Non-pigmented ciliary epithelial cell (primary cell): Measurements from ENCODE around the gene CLIC1.

ENCODE experiments used
- DNase-seq: peaks from one replicate; pipeline ENCODE4 v3.0.0-alpha.2; 2010; ENCODE audit warnings: low read depth

CLIC1 gene

DNA sequence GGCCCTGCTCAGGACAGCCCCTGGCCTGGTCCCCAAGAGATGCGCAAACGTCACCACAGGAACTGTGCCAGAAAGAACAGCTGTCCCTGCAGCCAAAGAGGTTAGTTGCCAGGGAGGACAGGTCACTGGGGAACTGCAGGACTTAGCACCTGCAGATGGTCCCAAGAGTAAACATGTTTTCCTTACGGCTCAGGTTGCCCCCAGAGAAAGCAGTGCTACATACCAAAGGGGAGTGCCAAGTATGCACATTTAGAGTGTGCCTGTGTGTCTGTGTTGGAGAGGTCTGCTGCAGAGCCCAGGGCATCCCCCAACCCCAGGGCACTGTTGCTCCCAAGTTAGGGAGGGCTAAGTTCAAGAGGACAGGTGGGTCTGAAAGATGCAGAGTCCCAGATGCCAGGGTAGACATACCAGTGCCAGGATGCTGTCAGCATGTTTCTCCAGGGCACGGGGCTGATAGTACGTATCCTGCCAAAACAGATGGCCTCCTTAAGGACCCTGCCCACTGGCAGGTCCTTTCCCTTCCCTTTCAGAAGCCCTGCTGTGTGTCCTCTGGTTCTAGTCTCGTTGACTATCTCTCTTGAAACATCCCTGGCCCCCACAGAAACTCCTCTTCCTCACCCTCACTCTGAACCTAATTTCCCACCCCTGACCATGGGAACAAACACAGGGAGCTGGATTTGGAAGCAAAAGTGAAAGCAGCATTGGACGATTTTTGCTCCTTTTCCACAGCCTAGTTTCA, 34.5 kb downstream of the CLIC1 start:
- DNase-seq = no peak

- no peak for DNase-seq
Observed at GRCh38 chr6:31700740-31701401, 35.5 kb downstream of the CLIC1 start.

GRCh38 chr6:31697555-31697954, 38.8 kb downstream of the CLIC1 start:
- no peak for DNase-seq

- no peak for DNase-seq
Observed at GRCh38 chr6:31693535-31693934, 42.8 kb downstream of the CLIC1 start.

- DNase-seq = no peak
Observed at GRCh38 chr6:31692886-31693285, 43.4 kb downstream of the CLIC1 start.

DNA sequence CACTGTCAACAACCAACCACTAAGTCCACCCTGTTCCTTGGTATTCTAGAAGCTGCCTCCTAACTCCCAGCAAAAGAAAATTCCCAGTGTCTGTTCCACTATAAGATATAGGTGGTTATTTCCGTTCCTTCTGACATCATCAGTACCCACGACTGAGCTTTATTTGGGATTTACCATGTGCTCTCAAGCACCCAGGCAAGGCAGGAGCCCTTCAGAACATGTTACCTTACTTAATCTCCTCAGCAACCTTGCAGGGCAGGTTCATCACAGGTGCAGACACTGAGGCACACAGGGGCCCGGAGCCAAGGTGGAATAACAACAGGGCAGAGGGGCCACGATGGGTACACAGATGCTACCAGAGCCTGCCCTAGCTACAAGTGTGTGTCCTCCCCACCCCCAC, 44.0 kb downstream of the CLIC1 start:
- no peak for DNase-seq

- no peak for DNase-seq
Observed at GRCh38 chr6:31691564-31692108, 44.7 kb downstream of the CLIC1 start.

DNA sequence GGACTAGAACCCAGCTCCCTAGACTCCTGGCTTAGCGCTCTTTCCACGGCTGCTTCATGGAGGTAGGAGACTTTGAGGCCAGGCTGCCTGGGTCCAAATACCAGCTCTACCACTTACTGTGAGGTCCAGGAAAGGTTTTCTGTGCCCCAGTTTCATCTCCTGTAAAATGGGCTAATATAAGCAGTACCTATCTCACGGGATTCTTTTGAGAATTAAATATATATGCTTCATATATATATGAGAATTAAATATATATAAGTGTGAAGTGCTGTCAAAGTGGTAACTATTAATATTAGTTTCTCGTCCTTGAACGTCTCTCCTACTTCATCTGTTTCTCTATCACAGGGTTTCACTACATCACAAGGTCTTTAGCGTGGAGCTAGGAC, 45.3 kb downstream of the CLIC1 start:
- DNase-seq = no peak

- no peak for DNase-seq
Observed at GRCh38 chr6:31690231-31691077, 45.9 kb downstream of the CLIC1 start.

GRCh38 chr6:31689249-31690110, 46.9 kb downstream of the CLIC1 start:
- no peak for DNase-seq

DNA sequence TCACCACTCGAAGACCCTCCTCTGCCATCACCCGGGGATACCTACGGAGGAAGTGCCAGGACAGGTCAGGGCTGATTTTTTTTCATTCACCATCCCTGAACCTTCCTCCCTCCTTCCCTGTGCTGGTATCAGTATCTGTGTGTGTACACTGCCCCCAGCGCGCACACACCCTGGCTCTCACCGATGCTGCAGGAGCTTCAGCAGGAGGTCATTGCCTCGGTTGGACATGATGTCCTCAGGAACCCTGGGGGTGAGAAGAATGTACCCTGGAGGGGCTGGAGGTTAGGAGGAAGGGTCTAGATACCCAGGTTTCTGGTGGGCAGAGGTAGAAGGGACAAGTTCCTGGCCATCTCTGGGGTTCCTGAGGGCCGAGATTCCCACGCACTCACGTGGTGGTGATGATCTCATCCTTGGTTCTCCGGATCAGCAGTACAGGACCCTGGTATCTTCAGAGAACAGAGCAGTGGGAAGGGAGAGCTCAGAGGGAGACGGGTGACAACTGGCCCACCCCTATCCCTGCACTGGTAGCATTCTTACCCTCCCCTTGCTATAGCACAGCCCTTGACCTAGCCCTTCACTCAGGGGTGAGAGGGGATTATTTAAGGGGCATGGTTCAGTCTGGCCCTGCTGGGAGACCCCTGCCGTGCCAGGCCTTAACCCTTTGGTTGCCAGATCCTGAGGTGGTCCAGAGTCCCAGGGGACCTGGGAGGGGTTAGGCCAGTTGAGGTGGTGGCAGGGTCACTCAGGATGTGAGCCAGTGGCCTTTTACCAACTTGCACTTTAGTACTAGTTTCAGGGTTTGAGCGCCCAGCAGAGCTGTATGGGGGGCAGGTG, 48.3 kb downstream of the CLIC1 start:
- DNase-seq = no peak

- no peak for DNase-seq
Observed at GRCh38 chr6:31687321-31687720, 49.0 kb downstream of the CLIC1 start.

- no peak for DNase-seq
Observed at GRCh38 chr6:31686483-31686882, 49.8 kb downstream of the CLIC1 start.

DNA sequence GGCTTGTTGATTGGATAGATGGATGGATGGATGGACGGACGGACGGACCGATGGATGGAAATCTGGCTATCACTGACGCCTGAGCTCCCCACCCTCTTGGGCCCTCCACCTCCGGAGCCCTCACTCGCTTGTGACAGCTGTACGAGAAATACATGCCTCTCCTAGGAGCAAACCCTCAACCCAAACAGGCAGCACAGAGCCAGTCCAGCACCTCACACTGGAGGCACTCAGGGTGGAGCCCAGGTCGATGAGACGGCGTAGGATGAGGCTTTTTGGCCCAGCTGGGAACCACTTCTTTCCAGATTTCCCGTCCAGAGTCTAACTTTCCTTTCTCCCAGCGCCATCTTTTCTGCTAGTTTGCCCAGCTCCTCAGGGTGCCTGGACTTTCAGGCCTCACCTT, 52.7 kb downstream of the CLIC1 start:
- no peak for DNase-seq

- DNase-seq = no peak
Observed at GRCh38 chr6:31681135-31681671, 55.1 kb downstream of the CLIC1 start.
